ENCODE data around the gene SFSWAP.

SFSWAP gene

DNA sequence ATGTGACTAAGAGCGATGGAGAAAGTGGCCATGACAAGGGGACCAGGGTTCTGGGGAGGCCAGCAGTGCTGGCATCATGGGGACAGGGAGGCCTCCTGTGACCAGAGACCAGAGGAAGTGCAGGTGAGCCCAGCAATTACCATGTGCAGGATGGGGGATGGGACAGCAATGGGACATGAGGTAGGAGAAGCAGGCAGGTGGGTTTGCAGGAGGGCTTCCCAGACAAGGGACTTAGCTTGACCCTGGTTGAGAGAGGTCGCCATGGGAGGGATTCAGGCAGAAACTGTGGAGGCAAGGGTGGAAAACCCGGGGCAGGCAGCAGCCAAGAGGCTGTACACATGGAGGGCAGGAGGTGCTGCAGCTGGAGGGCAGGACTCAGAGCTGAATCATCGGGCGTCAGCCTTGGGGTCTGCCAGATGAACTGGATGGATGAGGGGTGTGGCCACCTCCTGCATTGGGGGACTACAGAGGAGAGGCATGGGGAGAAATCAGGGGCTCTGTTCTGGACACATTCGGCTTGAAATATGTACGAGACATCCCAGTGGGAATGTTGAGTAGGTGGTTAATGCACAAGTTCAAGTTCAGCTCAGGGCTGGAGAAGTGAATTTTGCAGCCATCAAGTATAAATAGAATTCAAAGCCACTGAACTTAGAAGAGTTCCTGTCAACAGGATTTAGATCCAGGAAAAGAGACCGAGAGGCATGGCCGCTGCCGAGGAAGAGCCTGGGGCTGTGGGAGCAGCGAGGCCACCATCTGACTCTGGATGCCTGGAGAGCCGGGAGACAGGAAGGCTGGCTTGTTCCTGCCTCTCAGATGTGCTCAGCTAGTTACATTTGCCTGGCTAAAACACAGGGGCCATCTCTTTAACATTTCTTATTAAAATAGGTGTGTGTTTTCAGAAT is 36.6 kb downstream of the SFSWAP start:
- TF ChIP-seq FOXP2 (optimal IDR thresholded peaks at IDR 0.05; ENCODE audit: borderline replicate concordance, extremely low read depth, extremely low read length, insufficient read depth): no peak
- TF ChIP-seq SIN3A (IDR thresholded peaks at IDR 0.05; ENCODE audit: borderline replicate concordance, insufficient read depth, low read length): no peak
- no peak for TF ChIP-seq POLR2AphosphoS5 (IDR thresholded peaks at IDR 0.05; ENCODE audit: low read depth, low read length)
- no peak for TF ChIP-seq TAF1 (IDR thresholded peaks at IDR 0.05; ENCODE audit: borderline replicate concordance, insufficient read depth, low read length)
- TF ChIP-seq, protein P1, sequence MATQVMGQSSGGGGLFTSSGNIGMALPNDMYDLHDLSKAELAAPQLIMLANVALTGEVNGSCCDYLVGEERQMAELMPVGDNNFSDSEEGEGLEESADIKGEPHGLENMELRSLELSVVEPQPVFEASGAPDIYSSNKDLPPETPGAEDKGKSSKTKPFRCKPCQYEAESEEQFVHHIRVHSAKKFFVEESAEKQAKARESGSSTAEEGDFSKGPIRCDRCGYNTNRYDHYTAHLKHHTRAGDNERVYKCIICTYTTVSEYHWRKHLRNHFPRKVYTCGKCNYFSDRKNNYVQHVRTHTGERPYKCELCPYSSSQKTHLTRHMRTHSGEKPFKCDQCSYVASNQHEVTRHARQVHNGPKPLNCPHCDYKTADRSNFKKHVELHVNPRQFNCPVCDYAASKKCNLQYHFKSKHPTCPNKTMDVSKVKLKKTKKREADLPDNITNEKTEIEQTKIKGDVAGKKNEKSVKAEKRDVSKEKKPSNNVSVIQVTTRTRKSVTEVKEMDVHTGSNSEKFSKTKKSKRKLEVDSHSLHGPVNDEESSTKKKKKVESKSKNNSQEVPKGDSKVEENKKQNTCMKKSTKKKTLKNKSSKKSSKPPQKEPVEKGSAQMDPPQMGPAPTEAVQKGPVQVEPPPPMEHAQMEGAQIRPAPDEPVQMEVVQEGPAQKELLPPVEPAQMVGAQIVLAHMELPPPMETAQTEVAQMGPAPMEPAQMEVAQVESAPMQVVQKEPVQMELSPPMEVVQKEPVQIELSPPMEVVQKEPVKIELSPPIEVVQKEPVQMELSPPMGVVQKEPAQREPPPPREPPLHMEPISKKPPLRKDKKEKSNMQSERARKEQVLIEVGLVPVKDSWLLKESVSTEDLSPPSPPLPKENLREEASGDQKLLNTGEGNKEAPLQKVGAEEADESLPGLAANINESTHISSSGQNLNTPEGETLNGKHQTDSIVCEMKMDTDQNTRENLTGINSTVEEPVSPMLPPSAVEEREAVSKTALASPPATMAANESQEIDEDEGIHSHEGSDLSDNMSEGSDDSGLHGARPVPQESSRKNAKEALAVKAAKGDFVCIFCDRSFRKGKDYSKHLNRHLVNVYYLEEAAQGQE (IDR thresholded peaks at IDR 0.05; ENCODE audit: insufficient read depth in 1 of 2, low read depth in 2 of 2, low read length in 2 of 2): no peak

GRCh38 chr12:131749618-131750315 is 38.9 kb downstream of the SFSWAP start:
- TF ChIP-seq TAF1 (IDR thresholded peaks at IDR 0.05; ENCODE audit: borderline replicate concordance, insufficient read depth, low read length) (no peak), FOXP2 (optimal IDR thresholded peaks at IDR 0.05; ENCODE audit: borderline replicate concordance, extremely low read depth, extremely low read length, insufficient read depth) (no peak)
- TF ChIP-seq, protein P1 (IDR thresholded peaks at IDR 0.05; ENCODE audit: insufficient read depth in 1 of 2, low read depth in 2 of 2, low read length in 2 of 2): no peak

- TF ChIP-seq POLR2AphosphoS5 (IDR thresholded peaks at IDR 0.05; ENCODE audit: low read depth, low read length): no peak
- no peak for TF ChIP-seq FOXP2 (optimal IDR thresholded peaks at IDR 0.05; ENCODE audit: borderline replicate concordance, extremely low read depth, extremely low read length, insufficient read depth)
- TF ChIP-seq SIN3A (IDR thresholded peaks at IDR 0.05; ENCODE audit: borderline replicate concordance, insufficient read depth, low read length): no peak
- TF ChIP-seq, protein P1 (IDR thresholded peaks at IDR 0.05; ENCODE audit: insufficient read depth in 1 of 2, low read depth in 2 of 2, low read length in 2 of 2): no peak
These were observed 40.4 kb downstream of the SFSWAP start for GRCh38 chr12:131751335-131751734.

DNA sequence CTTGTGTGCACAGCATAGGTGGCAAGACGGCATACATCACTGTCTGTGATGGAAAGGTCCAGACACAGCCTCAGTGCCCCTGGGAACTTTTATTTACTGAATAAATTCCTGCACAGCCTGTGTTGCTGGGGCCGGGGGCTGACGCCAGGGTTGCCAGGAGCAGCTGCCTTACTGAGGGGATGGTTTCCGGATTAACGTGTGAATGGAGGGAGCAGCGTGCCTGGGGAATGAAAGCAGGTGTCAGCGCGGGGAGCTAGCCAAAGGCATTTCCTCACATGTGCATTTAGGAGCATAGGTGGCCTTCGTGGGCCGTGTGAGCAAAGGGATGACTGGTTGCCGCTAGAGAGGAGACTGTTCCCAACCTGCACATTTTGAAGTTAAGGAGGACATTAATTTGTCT is 41.6 kb downstream of the SFSWAP start:
- TF ChIP-seq POLR2AphosphoS5 (IDR thresholded peaks at IDR 0.05; ENCODE audit: low read depth, low read length) (no peak), SIN3A (IDR thresholded peaks at IDR 0.05; ENCODE audit: borderline replicate concordance, insufficient read depth, low read length) (no peak), FOXP2 (optimal IDR thresholded peaks at IDR 0.05; ENCODE audit: borderline replicate concordance, extremely low read depth, extremely low read length, insufficient read depth) (no peak), TAF1 (IDR thresholded peaks at IDR 0.05; ENCODE audit: borderline replicate concordance, insufficient read depth, low read length) (no peak)
- TF ChIP-seq, protein P1 (IDR thresholded peaks at IDR 0.05; ENCODE audit: insufficient read depth in 1 of 2, low read depth in 2 of 2, low read length in 2 of 2): no peak
